Erythroblast (primary cell): ENCODE measurements around the gene NDUFS6.

Experiments
- GATA1 ChIP-seq: IDR thresholded peaks from 2 replicates; pipeline ENCODE4 v1.6.1; 2011; ENCODE audit warnings: low read depth, mild to moderate bottlenecking, control low read depth, low read length, moderate library complexity
- POLR2A ChIP-seq: IDR thresholded peaks from 2 replicates; pipeline ENCODE4 v1.6.1; 2011; ENCODE audit warnings: mild to moderate bottlenecking, low read length

- no peak for TF ChIP-seq POLR2A
- TF ChIP-seq GATA1: no peak
Observed at GRCh38 chr5:1793301-1793740, 7.9 kb upstream of the NDUFS6 start.
